PC-3 (cell line): Measurements from ENCODE around the gene GTF3C5. TPM values are rescaled to one million over a fixed set of nuclear protein-coding genes. Genes with fewer than 3 reads are reported as not detected.
A peak's percentile ranks its signal among the peaks of the same experiment; 100 is the strongest.
"Not testable (repeated sequence)": the region's sequence is repeated elsewhere in the genome, so short reads cannot be mapped to it uniquely, and the experiment has no call there.

Source experiments
- ATAC-seq: fragments of 200-7000 bp; cut with Tn5 transposase; 2 replicates; pipeline ENCODE4 v1.9.1; 2020; ENCODE audit warnings: mild to moderate bottlenecking, moderate library complexity
- BruUV-seq: library from RNA; stranded (reverse); fragments of 400-500 nt; replicated peaks from 2 replicates; lab custom pipeline; 2021; lab: Mats Ljungman, UMichigan
- CTCF ChIA-PET: fragments of 300-600 bp; sonication (Branson Sonifier 250); formaldehyde crosslinking; loops from one replicate; lab custom pipeline; 2022; ENCODE audit warnings: antibody characterized with exemption; lab: Charles Lee
- POLR2A ChIA-PET: fragments of 300-600 bp; sonication (Branson Sonifier 250); formaldehyde crosslinking; loops from one replicate; lab custom pipeline; 2022; ENCODE audit warnings: antibody characterized with exemption; ENCODE audit not compliant: unreplicated experiment; lab: Charles Lee
- DNase-seq: peaks from one replicate; pipeline ENCODE4 v3.0.0-alpha.2; 2015
- H2AFZ ChIP-seq: fragments of 300-600 bp; sonication (generic); 2 replicates; pipeline ENCODE4 v1.6.0; 2016; ENCODE audit warnings: antibody characterized with exemption, low read length
- H3F3A ChIP-seq: fragments of 300-600 bp; sonication (generic); one replicate; pipeline ENCODE4 v1.6.0; 2017; ENCODE audit warnings: antibody characterized with exemption, low read length, control low read depth, mild to moderate bottlenecking; ENCODE audit not compliant: unreplicated experiment
- H3K27ac ChIP-seq: fragments of 300-600 bp; sonication (generic); 2 replicates; pipeline ENCODE4 v1.5.1; 2016; ENCODE audit warnings: mild to moderate bottlenecking, low read length
- H3K27me3 ChIP-seq: fragments of 300-600 bp; sonication (generic); 2 replicates; pipeline ENCODE4 v1.6.1; 2016; ENCODE audit warnings: low read length, mixed read lengths
- H3K36me3 ChIP-seq: fragments of 300-600 bp; sonication (generic); 2 replicates; pipeline ENCODE4 v1.6.1; 2016; ENCODE audit warnings: low read depth, mixed run types, low read length, mixed read lengths
- H3K4me1 ChIP-seq: fragments of 300-600 bp; sonication (generic); 2 replicates; pipeline ENCODE4 v1.5.1; 2016; ENCODE audit warnings: low read length; ENCODE audit not compliant: insufficient read depth
- H3K4me2 ChIP-seq: fragments of 300-600 bp; sonication (generic); 2 replicates; pipeline ENCODE4 v1.6.0; 2016; ENCODE audit warnings: low read length
- H3K4me3 ChIP-seq: fragments of 300-600 bp; sonication (generic); 2 replicates; pipeline ENCODE4 v1.5.1; 2016; ENCODE audit warnings: mild to moderate bottlenecking, low read length, mixed read lengths
- H3K79me2 ChIP-seq: fragments of 300-600 bp; sonication (generic); 2 replicates; pipeline ENCODE4 v1.6.1; 2017; ENCODE audit warnings: low read length, mixed read lengths
- H3K9ac ChIP-seq: fragments of 300-600 bp; sonication (generic); 2 replicates; pipeline ENCODE4 v1.6.0; 2016; ENCODE audit warnings: mild to moderate bottlenecking, low read length
- H3K9me2 ChIP-seq: fragments of 300-600 bp; sonication (generic); replicated peaks from 2 replicates; pipeline ENCODE4 v1.6.1; 2016; ENCODE audit warnings: mixed run types, low read length, mixed read lengths
- H3K9me3 ChIP-seq: fragments of 300-600 bp; sonication (generic); 2 replicates; pipeline ENCODE4 v1.6.1; 2016; ENCODE audit warnings: low read length, mixed read lengths
- H4K20me1 ChIP-seq: fragments of 300-600 bp; sonication (generic); 2 replicates; pipeline ENCODE4 v1.6.1; 2016; ENCODE audit warnings: low read length, mixed read lengths
- CTCF ChIP-seq: fragments of 300-600 bp; sonication (generic); conservative IDR thresholded peaks from 2 replicates; pipeline ENCODE4 v1.5.1; 2017; ENCODE audit warnings: antibody characterized with exemption, low read depth, mild to moderate bottlenecking, low read length
- EZH2 ChIP-seq: fragments of 300-600 bp; sonication (generic); IDR thresholded peaks from one replicate; pipeline ENCODE4 v1.6.1; 2017; ENCODE audit warnings: antibody characterized with exemption, mild to moderate bottlenecking, low read length; ENCODE audit not compliant: unreplicated experiment
- EZH2phosphoT487 ChIP-seq: fragments of 300-600 bp; sonication (generic); IDR thresholded peaks from 2 replicates; pipeline ENCODE4 v1.6.1; 2018; ENCODE audit warnings: mild to moderate bottlenecking, antibody characterized with exemption, low read length, borderline replicate concordance
- intact Hi-C: fragments of 100-400 bp; cut with micrococcal nuclease; formaldehyde crosslinking; loops from 2 replicates; pipeline ENCODE4 v1.9.0; 2023
- total RNA-seq: library from RNA; depleted of rRNA; stranded (reverse); fragments of >200 nt; gene quantifications from 2 replicates; pipeline ENCODE4 v1.2.3, GENCODE V29; 2014

Gene GTF3C5
- total RNA-seq, 1 experiment from 2014 or later: 78.5 TPM

- no peak overlapping the region for H3K27ac ChIP-seq
- H3K79me2 ChIP-seq: peaks cover 74% of the 10 kb centered on the region
- ChIA-PET POLR2A (no interaction called here), CTCF (no interaction called here)
- no peak overlapping the region for H3K9ac ChIP-seq
- DNase-seq: no peak
- no peaks in the 10 kb centered on the region for H3K9me3 ChIP-seq
- no peak overlapping the region for H2AFZ ChIP-seq
- H3K4me1 ChIP-seq: no peaks in the 10 kb centered on the region
- BruUV-seq: no TSS peak
- no peak overlapping the region for H3K4me3 ChIP-seq
- no peak for ATAC-seq
- H3K27me3 ChIP-seq: no peaks in the 10 kb centered on the region
- H3K36me3 ChIP-seq: peaks cover 9% of the 10 kb centered on the region; the same call in 1 of the 2 replicates
- H3F3A ChIP-seq: no peaks in the 10 kb centered on the region
- no peak overlapping the region for H3K4me2 ChIP-seq
- TF ChIP-seq EZH2phosphoT487: no peak
- TF ChIP-seq EZH2: no peak
- no peak for TF ChIP-seq CTCF
- intact Hi-C loops: no loop called here
- H4K20me1 ChIP-seq: peaks cover 16% of the 10 kb centered on the region; the same call in 1 of the 2 replicates
- H3K9me2 ChIP-seq: no peaks in the 10 kb centered on the region
Measured at GRCh38 chr9:133037775-133038515, 7.1 kb downstream of the GTF3C5 start.

GRCh38 chr9:133040892-133041479 lies 10.2 kb downstream of the GTF3C5 start:
- intact Hi-C loops: loop anchor here (2.0 kb wide), 1 partner anchor 104 kb away; no protein-coding TSS in a partner anchor
- H2AFZ ChIP-seq, H3K9me3 ChIP-seq, H3K27ac ChIP-seq, POLR2A ChIA-PET, H3K4me1 ChIP-seq, H3K27me3 ChIP-seq, ATAC-seq, H3K4me2 ChIP-seq, H3F3A ChIP-seq, H3K9ac ChIP-seq, H3K9me2 ChIP-seq, H3K4me3 ChIP-seq, CTCF ChIA-PET, BruUV-seq: not testable (repeated sequence)
- H3K79me2 ChIP-seq: peaks cover 44% of the 10 kb centered on the region
- peak; percentile 37 for DNase-seq
- peaks cover 18% of the 10 kb centered on the region; the same call in 1 of the 2 replicates for H3K36me3 ChIP-seq
- peak; percentile 54 for TF ChIP-seq CTCF
- peaks cover 16% of the 10 kb centered on the region; the same call in 1 of the 2 replicates for H4K20me1 ChIP-seq

GRCh38 chr9:133041958-133042357 lies 11.2 kb downstream of the GTF3C5 start:
- ATAC-seq (no peak), DNase-seq (no peak)
- no peak overlapping the region for H3K4me2 ChIP-seq
- ChIA-PET CTCF (no interaction called here), POLR2A (no interaction called here)
- intact Hi-C loops: loop anchor here (2.0 kb wide), 1 partner anchor 103 kb away; no protein-coding TSS in a partner anchor
- no peaks in the 10 kb centered on the region for H3K9me2 ChIP-seq
- TF ChIP-seq EZH2phosphoT487 (no peak), EZH2 (no peak), CTCF (no peak)
- H3K9ac ChIP-seq: no peak overlapping the region
- H3K27me3 ChIP-seq: no peaks in the 10 kb centered on the region
- H3K9me3 ChIP-seq: no peaks in the 10 kb centered on the region
- H3F3A ChIP-seq: no peaks in the 10 kb centered on the region
- BruUV-seq: no TSS peak
- no peak overlapping the region for H3K4me3 ChIP-seq
- no peaks in the 10 kb centered on the region for H3K4me1 ChIP-seq
- H3K36me3 ChIP-seq: peaks cover 18% of the 10 kb centered on the region; the same call in 1 of the 2 replicates
- peaks cover 10% of the 10 kb centered on the region; the same call in 1 of the 2 replicates for H4K20me1 ChIP-seq
- H2AFZ ChIP-seq: no peak overlapping the region
- no peak overlapping the region for H3K27ac ChIP-seq
- H3K79me2 ChIP-seq: peaks cover 34% of the 10 kb centered on the region
